ENCODE measurements around the gene PLEKHO2.
"Not testable (repeated sequence)": the region's sequence is repeated elsewhere in the genome, so short reads cannot be mapped to it uniquely, and the experiment has no call there.

Gene PLEKHO2

GRCh38 chr15:64807051-64807749, 34.5 kb upstream of the PLEKHO2 start:
- TF ChIP-seq, protein P1, sequence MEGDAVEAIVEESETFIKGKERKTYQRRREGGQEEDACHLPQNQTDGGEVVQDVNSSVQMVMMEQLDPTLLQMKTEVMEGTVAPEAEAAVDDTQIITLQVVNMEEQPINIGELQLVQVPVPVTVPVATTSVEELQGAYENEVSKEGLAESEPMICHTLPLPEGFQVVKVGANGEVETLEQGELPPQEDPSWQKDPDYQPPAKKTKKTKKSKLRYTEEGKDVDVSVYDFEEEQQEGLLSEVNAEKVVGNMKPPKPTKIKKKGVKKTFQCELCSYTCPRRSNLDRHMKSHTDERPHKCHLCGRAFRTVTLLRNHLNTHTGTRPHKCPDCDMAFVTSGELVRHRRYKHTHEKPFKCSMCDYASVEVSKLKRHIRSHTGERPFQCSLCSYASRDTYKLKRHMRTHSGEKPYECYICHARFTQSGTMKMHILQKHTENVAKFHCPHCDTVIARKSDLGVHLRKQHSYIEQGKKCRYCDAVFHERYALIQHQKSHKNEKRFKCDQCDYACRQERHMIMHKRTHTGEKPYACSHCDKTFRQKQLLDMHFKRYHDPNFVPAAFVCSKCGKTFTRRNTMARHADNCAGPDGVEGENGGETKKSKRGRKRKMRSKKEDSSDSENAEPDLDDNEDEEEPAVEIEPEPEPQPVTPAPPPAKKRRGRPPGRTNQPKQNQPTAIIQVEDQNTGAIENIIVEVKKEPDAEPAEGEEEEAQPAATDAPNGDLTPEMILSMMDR (IDR thresholded peaks at IDR 0.05; ENCODE audit: borderline replicate concordance, insufficient read depth, low read depth, low read length) = no peak
- no peak overlapping the region for H3K4me3 ChIP-seq (ENCODE audit: low read depth, low read length)

DNA sequence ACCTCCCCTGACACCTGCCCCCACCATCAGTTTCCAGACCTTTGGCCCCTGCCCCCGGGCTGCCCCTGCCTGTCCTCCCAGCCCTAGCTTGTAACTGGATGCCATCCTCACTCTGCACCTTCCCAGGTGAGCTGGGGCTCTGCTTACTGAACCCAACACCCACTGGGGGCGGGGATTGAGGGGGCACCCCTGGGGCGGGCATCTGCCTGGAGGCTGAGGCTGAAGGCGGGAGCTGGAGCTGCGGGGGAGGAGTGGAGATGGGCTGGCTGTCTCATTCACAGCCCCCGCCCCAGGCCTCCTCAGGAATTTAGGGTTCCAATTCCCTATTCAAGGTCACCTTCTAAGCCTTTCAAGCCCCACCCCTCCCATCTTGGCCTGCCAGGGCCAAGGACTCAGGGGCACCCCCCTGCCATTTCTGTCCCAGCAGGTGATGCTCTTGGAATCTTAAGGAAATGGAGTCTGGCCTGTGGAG, 33.9 kb upstream of the PLEKHO2 start:
- TF ChIP-seq, protein P1 (IDR thresholded peaks at IDR 0.05; ENCODE audit: borderline replicate concordance, insufficient read depth, low read depth, low read length) = no peak

DNA sequence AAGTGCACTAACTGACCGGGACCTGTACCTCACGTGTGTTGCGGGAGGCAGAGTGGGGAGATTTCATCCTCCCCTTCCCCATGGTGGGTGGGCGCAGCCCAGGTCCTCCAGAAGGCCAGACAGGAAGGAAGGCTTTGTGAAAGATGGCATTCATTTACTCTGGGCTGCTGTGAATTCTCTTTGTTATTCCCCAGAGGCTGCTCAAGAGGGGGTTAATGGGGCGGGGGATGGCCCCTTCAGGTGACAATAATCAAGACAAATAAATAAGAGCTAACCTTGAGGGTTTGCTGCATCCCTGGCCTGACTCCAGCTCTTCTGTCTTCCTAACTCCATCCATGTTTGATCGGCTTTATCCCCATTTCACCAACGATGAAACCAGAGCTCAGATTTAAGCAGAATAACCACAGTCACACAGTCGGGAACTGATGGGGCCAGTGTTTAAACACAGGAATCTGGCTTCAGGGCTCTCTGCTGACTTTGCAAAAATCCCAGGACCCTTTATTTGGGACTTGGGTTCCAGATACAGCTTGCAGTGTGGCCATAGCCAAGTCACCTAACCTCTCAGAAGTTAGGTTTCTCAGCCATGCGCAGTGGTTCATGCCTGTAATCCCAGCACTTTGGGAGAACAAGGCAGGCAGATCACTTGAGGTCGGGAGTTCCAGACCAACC, 32.8 kb upstream of the PLEKHO2 start:
- H3K4me3 ChIP-seq (ENCODE audit: low read depth, low read length) = no peak overlapping the region

More for the DNA sequence above, 33.9 kb upstream of the PLEKHO2 start:
- H3K4me3 ChIP-seq (ENCODE audit: low read depth, low read length) = no peak overlapping the region

GRCh38 chr15:64809649-64810496, 31.8 kb upstream of the PLEKHO2 start:
- TF ChIP-seq, protein P1 (IDR thresholded peaks at IDR 0.05; ENCODE audit: borderline replicate concordance, insufficient read depth, low read depth, low read length) = peak; percentile 90

More for the DNA sequence above, 32.8 kb upstream of the PLEKHO2 start:
- TF ChIP-seq, protein P1 (IDR thresholded peaks at IDR 0.05; ENCODE audit: borderline replicate concordance, insufficient read depth, low read depth, low read length) = no peak

GRCh38 chr15:64810497-64811326, 31.0 kb upstream of the PLEKHO2 start:
- no peak overlapping the region for H3K4me3 ChIP-seq (ENCODE audit: low read depth, low read length)
- TF ChIP-seq, protein P1 (IDR thresholded peaks at IDR 0.05; ENCODE audit: borderline replicate concordance, insufficient read depth, low read depth, low read length) = no peak

More at GRCh38 chr15:64809649-64810496, 31.8 kb upstream of the PLEKHO2 start:
- H3K4me3 ChIP-seq (ENCODE audit: low read depth, low read length) = no peak overlapping the region

GRCh38 chr15:64813075-64813474, 28.6 kb upstream of the PLEKHO2 start:
- no peak overlapping the region for H3K4me3 ChIP-seq (ENCODE audit: low read depth, low read length)
- TF ChIP-seq, protein P1 (IDR thresholded peaks at IDR 0.05; ENCODE audit: borderline replicate concordance, insufficient read depth, low read depth, low read length) = no peak

- not testable (repeated sequence) for H3K4me3 ChIP-seq (ENCODE audit: low read depth, low read length)
Observed at GRCh38 chr15:64814283-64814682, 27.4 kb upstream of the PLEKHO2 start.

DNA sequence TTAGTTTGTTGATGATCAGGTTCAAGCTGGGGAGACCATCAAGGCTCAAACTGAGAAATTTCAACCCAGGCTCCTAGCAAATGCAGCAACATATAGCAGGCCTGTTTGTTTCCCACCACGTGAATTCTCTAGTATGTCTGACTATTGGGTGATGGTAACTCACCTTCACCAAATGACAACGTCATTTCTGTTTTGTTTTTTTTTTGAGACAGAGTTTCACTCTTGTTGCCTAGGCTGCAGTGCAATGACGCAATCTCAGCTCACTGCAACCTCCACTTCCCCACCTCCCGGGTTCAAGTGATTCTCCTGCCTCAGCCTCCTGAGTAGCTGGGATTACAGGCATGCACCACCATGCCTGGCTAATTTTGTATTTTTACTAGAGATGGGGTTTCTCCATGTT, 26.8 kb upstream of the PLEKHO2 start:
- H3K4me3 ChIP-seq (ENCODE audit: low read depth, low read length) = not testable (repeated sequence)

Data from GM12875 (cell line).